IMR-90 (cell line): ENCODE results near the gene ZNF561. TPM values are rescaled to one million over a fixed set of nuclear protein-coding genes. Genes with fewer than 3 reads are reported as not detected.

Source experiments
- ATAC-seq: fragments of 200-7000 bp; cut with Tn5 transposase; 2 replicates; pipeline ENCODE4 v1.9.1; 2020; ENCODE audit warnings: low read depth, mild to moderate bottlenecking, moderate library complexity
- BruUV-seq: library from RNA; stranded (reverse); fragments of 400-500 nt; replicated peaks from 2 replicates; lab custom pipeline; 2021; lab: Mats Ljungman, UMichigan
- CTCF ChIA-PET: fragments of 300-600 bp; formaldehyde crosslinking; extraction: SDS; loops from one replicate; lab custom pipeline; 2021; ENCODE audit warnings: antibody characterized with exemption; lab: Yijun Ruan, JAX
- POLR2A ChIA-PET: fragments of 300-600 bp; sonication (Branson Sonifier 250); formaldehyde crosslinking; loops from one replicate; lab custom pipeline; 2022; ENCODE audit warnings: antibody characterized with exemption; ENCODE audit not compliant: unreplicated experiment; lab: Charles Lee
- DNase-seq: peaks from one replicate; pipeline ENCODE4 v3.0.0; 2013
- H2AFZ ChIP-seq: replicated peaks from 2 replicates; pipeline ENCODE3; 2013; ENCODE audit warnings: low read length, mild to moderate bottlenecking; ENCODE audit not compliant: poor library complexity
- H2AK5ac ChIP-seq: 2 replicates; pipeline ENCODE4 v1.6.1; 2013; ENCODE audit warnings: low read depth, low read length, inconsistent platforms
- H2AK9ac ChIP-seq: replicated peaks from 2 replicates; pipeline ENCODE3; 2013; ENCODE audit warnings: mild to moderate bottlenecking, low read depth, low read length, moderate library complexity; ENCODE audit not compliant: poor library complexity
- H2BK120ac ChIP-seq: 2 replicates; pipeline ENCODE4 v1.6.1; 2013; ENCODE audit warnings: low read depth, low read length, inconsistent platforms
- H2BK15ac ChIP-seq: 3 replicates; pipeline ENCODE4 v1.6.1; 2013; ENCODE audit warnings: low read depth, low read length, inconsistent platforms
- H2BK20ac ChIP-seq: 2 replicates; pipeline ENCODE4 v1.6.1; 2013; ENCODE audit warnings: low read depth, mild to moderate bottlenecking, inconsistent platforms, low read length, moderate library complexity
- H2BK5ac ChIP-seq: 2 replicates; pipeline ENCODE4 v1.6.1; 2013; ENCODE audit warnings: mild to moderate bottlenecking, low read depth, low read length, inconsistent platforms; ENCODE audit not compliant: poor library complexity, severe bottlenecking
- H3K14ac ChIP-seq: replicated peaks from 2 replicates; pipeline ENCODE4 v1.6.1; 2013; ENCODE audit warnings: low read depth, low read length, inconsistent platforms
- H3K18ac ChIP-seq: 2 replicates; pipeline ENCODE4 v1.6.1; 2013; ENCODE audit warnings: low read depth, low read length, control low read depth
- H3K23ac ChIP-seq: 2 replicates; pipeline ENCODE4 v1.6.1; 2013; ENCODE audit warnings: low read depth, low read length, inconsistent platforms
- H3K27ac ChIP-seq: 2 replicates; pipeline ENCODE4 v1.5.1; 2013; ENCODE audit warnings: mild to moderate bottlenecking, control low read depth, low read length; ENCODE audit not compliant: insufficient read depth
- H3K27me3 ChIP-seq: 2 replicates; pipeline ENCODE4 v1.6.1; 2013; ENCODE audit warnings: low read length; ENCODE audit not compliant: control insufficient read depth, insufficient read depth
- H3K36me3 ChIP-seq: 2 replicates; pipeline ENCODE4 v1.6.1; 2013; ENCODE audit warnings: low read length, mixed read lengths; ENCODE audit not compliant: control insufficient read depth, insufficient read depth
- H3K4ac ChIP-seq: 2 replicates; pipeline ENCODE4 v1.6.1; 2013; ENCODE audit warnings: low read depth, low read length, inconsistent platforms
- H3K4me1 ChIP-seq: 2 replicates; pipeline ENCODE4 v1.6.1; 2013; ENCODE audit warnings: low read length, mixed read lengths; ENCODE audit not compliant: control insufficient read depth, insufficient read depth
- H3K4me2 ChIP-seq: 2 replicates; pipeline ENCODE4 v1.6.1; 2013; ENCODE audit warnings: low read depth, mild to moderate bottlenecking, control low read depth, low read length, moderate library complexity
- H3K4me3 ChIP-seq: 2 replicates; pipeline ENCODE4 v1.5.1; 2013; ENCODE audit warnings: low read depth, mild to moderate bottlenecking, control low read depth, low read length, moderate library complexity; ENCODE audit not compliant: insufficient read depth
- H3K56ac ChIP-seq: 2 replicates; pipeline ENCODE4 v1.6.1; 2013; ENCODE audit warnings: low read length, inconsistent platforms; ENCODE audit not compliant: insufficient read depth; ENCODE audit errors: extremely low read depth
- H3K79me1 ChIP-seq, 2 experiments: 2 replicates each; pipeline ENCODE4 v1.6.1; 2013; ENCODE audit warnings: low read length in 2 of 2, inconsistent platforms in 1 of 2, low read depth in 1 of 2
- H3K9ac ChIP-seq: 2 replicates; pipeline ENCODE4 v1.6.1; 2013; ENCODE audit warnings: low read depth, low read length, control low read depth
- H3K9me1 ChIP-seq: 2 replicates; pipeline ENCODE4 v1.6.1; 2013; ENCODE audit warnings: low read length, inconsistent platforms; ENCODE audit not compliant: insufficient read depth
- H3K9me3 ChIP-seq: 2 replicates; pipeline ENCODE4 v1.6.1; 2013; ENCODE audit warnings: low read length; ENCODE audit not compliant: control insufficient read depth, insufficient read depth
- H4K20me1 ChIP-seq: 2 replicates; pipeline ENCODE4 v1.6.1; 2013; ENCODE audit warnings: low read length, inconsistent platforms; ENCODE audit not compliant: insufficient read depth
- H4K5ac ChIP-seq: 2 replicates; pipeline ENCODE4 v1.6.1; 2013; ENCODE audit warnings: mild to moderate bottlenecking, low read depth, low read length, control low read depth
- H4K8ac ChIP-seq, 2 experiments: 2 replicates each; pipeline ENCODE4 v1.6.1; 2013; ENCODE audit warnings: low read depth in 2 of 2, low read length in 2 of 2, control low read depth in 1 of 2, inconsistent platforms in 1 of 2
- H4K91ac ChIP-seq: 2 replicates; pipeline ENCODE4 v1.6.1; 2013; ENCODE audit warnings: low read depth, low read length, inconsistent platforms; ENCODE audit not compliant: insufficient read depth
- BHLHE40 ChIP-seq: fragments of 150-350 bp; IDR thresholded peaks from 2 replicates; pipeline ENCODE4 v1.6.1; 2016; ENCODE audit warnings: mild to moderate bottlenecking, low read depth, low read length
- CEBPB ChIP-seq: IDR thresholded peaks from 2 replicates; pipeline ENCODE4 v1.6.1; 2012; ENCODE audit warnings: low read depth, low read length, improper control_type of control experiment
- CHD1 ChIP-seq: IDR thresholded peaks from 2 replicates; pipeline ENCODE4 v1.6.1; 2012; ENCODE audit warnings: low read depth, low read length, improper control_type of control experiment
- FOS ChIP-seq: fragments of 150-350 bp; IDR thresholded peaks from 2 replicates; pipeline ENCODE4 v1.6.1; 2016; ENCODE audit warnings: low read depth, low read length
- MAFK ChIP-seq: IDR thresholded peaks from 2 replicates; pipeline ENCODE4 v1.6.1; 2012; ENCODE audit warnings: low read depth, low read length, improper control_type of control experiment
- MAZ ChIP-seq: IDR thresholded peaks from 2 replicates; pipeline ENCODE4 v1.6.1; 2012; ENCODE audit warnings: low read depth, mild to moderate bottlenecking, low read length, improper control_type of control experiment, moderate library complexity, borderline replicate concordance
- MXI1 ChIP-seq: IDR thresholded peaks from 2 replicates; pipeline ENCODE4 v1.6.1; 2012; ENCODE audit warnings: low read depth, mild to moderate bottlenecking, low read length, moderate library complexity, borderline replicate concordance
- NFE2L2 ChIP-seq: fragments of 150-350 bp; IDR thresholded peaks from 2 replicates; pipeline ENCODE4 v1.6.1; 2016; ENCODE audit warnings: low read depth, mild to moderate bottlenecking, low read length
- POLR2A ChIP-seq: IDR thresholded peaks from 2 replicates; pipeline ENCODE4 v1.6.1; 2012; ENCODE audit warnings: mild to moderate bottlenecking, low read depth, low read length
- RAD21 ChIP-seq: IDR thresholded peaks from 2 replicates; pipeline ENCODE4 v1.6.1; 2012; ENCODE audit warnings: low read length, improper control_type of control experiment
- RCOR1 ChIP-seq: IDR thresholded peaks from 2 replicates; pipeline ENCODE4 v1.6.1; 2012; ENCODE audit warnings: mild to moderate bottlenecking, low read length, improper control_type of control experiment; ENCODE audit not compliant: insufficient replicate concordance
- RFX5 ChIP-seq: IDR thresholded peaks from 2 replicates; pipeline ENCODE4 v1.8.0; 2012; ENCODE audit warnings: low read depth, mild to moderate bottlenecking, low read length, moderate library complexity
- SMC3 ChIP-seq: fragments of 150-350 bp; IDR thresholded peaks from 2 replicates; pipeline ENCODE4 v1.6.1; 2016; ENCODE audit warnings: low read depth, mild to moderate bottlenecking, antibody characterized with exemption, low read length, moderate library complexity
- USF2 ChIP-seq: fragments of 150-350 bp; IDR thresholded peaks from 2 replicates; pipeline ENCODE4 v1.6.1; 2017; ENCODE audit warnings: mild to moderate bottlenecking, antibody characterized with exemption, low read length, low read depth
- WGBS, 2 experiments: methylation state at CpG; one replicate each; pipeline versions ENCODE4 v1.1.5 to v1.1.7; 2013; ENCODE audit warnings: missing lambda C conversion rate in 2 of 2; ENCODE audit not compliant: insufficient read length in 1 of 2; ENCODE audit errors: extremely low coverage in 2 of 2; 5-methylcytosine and 5-hydroxymethylcytosine counted together
- dilution Hi-C: fragments of 300-500 bp; cut with HindIII; formaldehyde crosslinking; loops from one replicate; pipeline ENCODE4 v1.14.3; 2018; ENCODE audit warnings: low sequenced_read_pairs; ENCODE audit not compliant: unreplicated experiment
- in situ Hi-C: fragments of 300-500 bp; cut with MboI; formaldehyde crosslinking; loops from 3 replicates; pipeline ENCODE4 v1.14.3; 2019; ENCODE audit warnings: low sequenced_read_pairs, inconsistent platforms, mixed read lengths
- intact Hi-C: fragments of 100-400 bp; cut with micrococcal nuclease; formaldehyde crosslinking; loops from 2 replicates; pipeline ENCODE4 v1.10.0; 2022
- polyA plus RNA-seq, 3 experiments: library from polyadenylated mRNA; depleted of rRNA; stranded (reverse); fragments of >200 nt; gene quantifications; 2 replicates each; pipeline ENCODE4 v1.2.3, GENCODE V29; 2012; ENCODE audit warnings: low replicate concordance in 1 of 3
- total RNA-seq: library from RNA; depleted of rRNA; stranded (reverse); fragments of >200 nt; gene quantifications from 2 replicates; pipeline ENCODE4 v1.2.3, GENCODE V29; 2012
- TF ChIP-seq, protein P1 (sequence below): conservative IDR thresholded peaks from 2 replicates; pipeline ENCODE4 v1.5.1; 2012; ENCODE audit warnings: mild to moderate bottlenecking, low read depth, low read length, improper control_type of control experiment
- TF ChIP-seq, protein P2 (sequence below): fragments of 150-350 bp; IDR thresholded peaks from 2 replicates; pipeline ENCODE4 v1.6.1; 2016; ENCODE audit warnings: low read depth, mild to moderate bottlenecking, low read length, moderate library complexity, borderline replicate concordance

ZNF561 gene
- total and polyA plus RNA-seq, 2 of the 4 experiments (the other 2 are of a cell fraction), result 22.5 to 38.9 TPM

GRCh38 chr19:9668544-9668943, 47.5 kb upstream of the ZNF561 start:
- H3K27ac ChIP-seq, result no peak overlapping the region
- H4K5ac ChIP-seq, result no peak overlapping the region
- H3K4ac ChIP-seq, result no peak overlapping the region
- DNase-seq (no peak), ATAC-seq (no peak)
- H3K9me3 ChIP-seq, result peaks cover 22% of the 10 kb centered on the region
- H2BK20ac ChIP-seq, result no peak overlapping the region
- no peak overlapping the region for H3K9ac ChIP-seq
- in situ Hi-C loops (no loop called here), dilution Hi-C loops (no loop called here), intact Hi-C loops (no loop called here)
- no peak overlapping the region for H2BK120ac ChIP-seq
- ChIA-PET POLR2A (no interaction called here), CTCF (no interaction called here)
- H2BK5ac ChIP-seq, result no peak overlapping the region
- H3K36me3 ChIP-seq, result peaks cover 23% of the 10 kb centered on the region
- H3K4me3 ChIP-seq, result no peak overlapping the region
- H2BK15ac ChIP-seq, result no peak overlapping the region
- H3K79me1 ChIP-seq, result peaks cover 7 to 28% of the 10 kb centered on the region in 2 experiments; a peak in 3 of 4 replicates
- TF ChIP-seq MAFK (no peak), USF2 (no peak), POLR2A (no peak), NFE2L2 (no peak), CHD1 (no peak), BHLHE40 (no peak), RFX5 (no peak), CEBPB (no peak), SMC3 (no peak), RCOR1 (no peak), RAD21 (no peak), FOS (no peak), MXI1 (no peak), MAZ (no peak)
- TF ChIP-seq, protein P1, sequence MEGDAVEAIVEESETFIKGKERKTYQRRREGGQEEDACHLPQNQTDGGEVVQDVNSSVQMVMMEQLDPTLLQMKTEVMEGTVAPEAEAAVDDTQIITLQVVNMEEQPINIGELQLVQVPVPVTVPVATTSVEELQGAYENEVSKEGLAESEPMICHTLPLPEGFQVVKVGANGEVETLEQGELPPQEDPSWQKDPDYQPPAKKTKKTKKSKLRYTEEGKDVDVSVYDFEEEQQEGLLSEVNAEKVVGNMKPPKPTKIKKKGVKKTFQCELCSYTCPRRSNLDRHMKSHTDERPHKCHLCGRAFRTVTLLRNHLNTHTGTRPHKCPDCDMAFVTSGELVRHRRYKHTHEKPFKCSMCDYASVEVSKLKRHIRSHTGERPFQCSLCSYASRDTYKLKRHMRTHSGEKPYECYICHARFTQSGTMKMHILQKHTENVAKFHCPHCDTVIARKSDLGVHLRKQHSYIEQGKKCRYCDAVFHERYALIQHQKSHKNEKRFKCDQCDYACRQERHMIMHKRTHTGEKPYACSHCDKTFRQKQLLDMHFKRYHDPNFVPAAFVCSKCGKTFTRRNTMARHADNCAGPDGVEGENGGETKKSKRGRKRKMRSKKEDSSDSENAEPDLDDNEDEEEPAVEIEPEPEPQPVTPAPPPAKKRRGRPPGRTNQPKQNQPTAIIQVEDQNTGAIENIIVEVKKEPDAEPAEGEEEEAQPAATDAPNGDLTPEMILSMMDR, result no peak
- TF ChIP-seq, protein P2, sequence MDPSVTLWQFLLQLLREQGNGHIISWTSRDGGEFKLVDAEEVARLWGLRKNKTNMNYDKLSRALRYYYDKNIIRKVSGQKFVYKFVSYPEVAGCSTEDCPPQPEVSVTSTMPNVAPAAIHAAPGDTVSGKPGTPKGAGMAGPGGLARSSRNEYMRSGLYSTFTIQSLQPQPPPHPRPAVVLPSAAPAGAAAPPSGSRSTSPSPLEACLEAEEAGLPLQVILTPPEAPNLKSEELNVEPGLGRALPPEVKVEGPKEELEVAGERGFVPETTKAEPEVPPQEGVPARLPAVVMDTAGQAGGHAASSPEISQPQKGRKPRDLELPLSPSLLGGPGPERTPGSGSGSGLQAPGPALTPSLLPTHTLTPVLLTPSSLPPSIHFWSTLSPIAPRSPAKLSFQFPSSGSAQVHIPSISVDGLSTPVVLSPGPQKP, result no peak
- 80% methylated on average over 1 of the region's 2 CpGs; no CpG with 5 or more reads in 1 of the 2 experiments for WGBS, 2 experiments
- H2AFZ ChIP-seq, result no peak overlapping the region
- H3K4me1 ChIP-seq, result no peaks in the 10 kb centered on the region
- H3K23ac ChIP-seq, result no peak overlapping the region
- H3K9me1 ChIP-seq, result no peaks in the 10 kb centered on the region
- no peak overlapping the region for H4K91ac ChIP-seq
- H3K18ac ChIP-seq, result no peak overlapping the region
- H4K20me1 ChIP-seq, result peaks cover 20% of the 10 kb centered on the region
- no peak overlapping the region for H2AK5ac ChIP-seq
- no peaks in the 10 kb centered on the region for H3K27me3 ChIP-seq
- no peak overlapping the region for H3K56ac ChIP-seq
- no TSS peak for BruUV-seq
- H4K8ac ChIP-seq, result no peak overlapping the region
- H3K14ac ChIP-seq, result no peak overlapping the region
- H2AK9ac ChIP-seq, result no peak overlapping the region
- H3K4me2 ChIP-seq, result no peak overlapping the region
